ENCODE measurements around the gene TMEM240. TPM values are rescaled to one million over a fixed set of nuclear protein-coding genes. Genes with fewer than 3 reads are reported as not detected.
"Not testable (repeated sequence)": the region's sequence is repeated elsewhere in the genome, so short reads cannot be mapped to it uniquely, and the experiment has no call there.

The TMEM240 gene
- total and polyA plus RNA-seq, 10 donors = 0.39 to 5.3 (median 2.6) TPM; not detected in 1

- Histone ChIP-seq H3K27ac (no peak overlapping the region), H3K4me1 (no peaks in the 10 kb centered on the region), H3K27me3 (replicated peaks in 1 of 7) (no peaks in the 10 kb centered on the region), H3K36me3 (peaks cover 0 to 100% (median 80%) of the 10 kb centered on the region in 6 donors), H3K9me3 (peaks cover 0 to 17% (median 13%) of the 10 kb centered on the region in 8 donors), H3K4me3 (no peak overlapping the region)
- DNase-seq = no peak
- 95 to 99% (median 95%) methylated on average over 6 to 18 of the region's 18 CpGs for WGBS, 5 donors
- intact Hi-C loops (cut with DNase I; ENCODE audit: low total_unique reads) = no loop called here
- TF ChIP-seq POLR2A (IDR thresholded peaks at IDR 0.05) (no peak), POLR2AphosphoS5 (IDR thresholded peaks at IDR 0.05) (no peak)
- TF ChIP-seq, protein P1, sequence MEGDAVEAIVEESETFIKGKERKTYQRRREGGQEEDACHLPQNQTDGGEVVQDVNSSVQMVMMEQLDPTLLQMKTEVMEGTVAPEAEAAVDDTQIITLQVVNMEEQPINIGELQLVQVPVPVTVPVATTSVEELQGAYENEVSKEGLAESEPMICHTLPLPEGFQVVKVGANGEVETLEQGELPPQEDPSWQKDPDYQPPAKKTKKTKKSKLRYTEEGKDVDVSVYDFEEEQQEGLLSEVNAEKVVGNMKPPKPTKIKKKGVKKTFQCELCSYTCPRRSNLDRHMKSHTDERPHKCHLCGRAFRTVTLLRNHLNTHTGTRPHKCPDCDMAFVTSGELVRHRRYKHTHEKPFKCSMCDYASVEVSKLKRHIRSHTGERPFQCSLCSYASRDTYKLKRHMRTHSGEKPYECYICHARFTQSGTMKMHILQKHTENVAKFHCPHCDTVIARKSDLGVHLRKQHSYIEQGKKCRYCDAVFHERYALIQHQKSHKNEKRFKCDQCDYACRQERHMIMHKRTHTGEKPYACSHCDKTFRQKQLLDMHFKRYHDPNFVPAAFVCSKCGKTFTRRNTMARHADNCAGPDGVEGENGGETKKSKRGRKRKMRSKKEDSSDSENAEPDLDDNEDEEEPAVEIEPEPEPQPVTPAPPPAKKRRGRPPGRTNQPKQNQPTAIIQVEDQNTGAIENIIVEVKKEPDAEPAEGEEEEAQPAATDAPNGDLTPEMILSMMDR (IDR thresholded peaks at IDR 0.05 in 8 of 11, conservative IDR thresholded peaks at IDR 0.05 in 3 of 11) = no peak
These were observed 52.7 kb downstream of the TMEM240 start for GRCh38 chr1:1487701-1488100.

- intact Hi-C loops (cut with DNase I; ENCODE audit: low total_unique reads); H3K4me3 ChIP-seq; H3K27ac ChIP-seq; H3K4me1 ChIP-seq; DNase-seq; H3K27me3 ChIP-seq (replicated peaks in 1 of 7); H3K9me3 ChIP-seq: not testable (repeated sequence)
- WGBS, 5 donors = 84 to 97% (median 96%) methylated on average over 6 to 31 of the region's 31 CpGs
- peaks cover 0 to 95% (median 77%) of the 10 kb centered on the region in 6 donors for H3K36me3 ChIP-seq
These were observed 54.6 kb downstream of the TMEM240 start for GRCh38 chr1:1485755-1486317.

- H3K9me3 ChIP-seq; H3K27me3 ChIP-seq (replicated peaks in 1 of 7); DNase-seq; H3K4me3 ChIP-seq; intact Hi-C loops (cut with DNase I; ENCODE audit: low total_unique reads); H3K4me1 ChIP-seq; H3K27ac ChIP-seq: not testable (repeated sequence)
- WGBS, 5 donors = 89 to 98% (median 96%) methylated on average over 12 to 43 of the region's 46 CpGs
- H3K36me3 ChIP-seq = peaks cover 0 to 95% (median 77%) of the 10 kb centered on the region in 6 donors
These were observed 55.3 kb downstream of the TMEM240 start for GRCh38 chr1:1484976-1485750.

Other genes with a start within 250 kb of the TMEM240 start
- gene ACAP3, start 232.7 kb downstream of the TMEM240 start, total RNA-seq = 10 to 100 TPM; 33.0 to 62.3 (median 41.7) TPM
- gene ACAP3, start 232.7 kb downstream of the TMEM240 start, polyA plus RNA-seq = 10 to 100 TPM; 12.6 to 89.7 (median 32.6) TPM
- gene PUSL1, start 232.0 kb downstream of the TMEM240 start, total RNA-seq = 10 to 100 TPM; 11.4 to 22.9 (median 13.9) TPM
- gene PUSL1, start 232.0 kb downstream of the TMEM240 start, polyA plus RNA-seq = 10 to 100 TPM in 2 of 3 donors, 1 to 10 TPM in 1; 9.8 to 17.8 (median 10.5) TPM
- 100 to 1,000 TPM in 4 of 7 donors, 10 to 100 TPM in 3; 89.2 to 114 (median 100) TPM for gene INTS11, start 216.0 kb downstream of the TMEM240 start, total RNA-seq
- 100 to 1,000 TPM; 106 to 203 (median 202) TPM for gene INTS11, start 216.0 kb downstream of the TMEM240 start, polyA plus RNA-seq
- gene CPTP, start 215.8 kb downstream of the TMEM240 start, total RNA-seq = 10 to 100 TPM; 16.9 to 42.1 (median 29.1) TPM
- 10 to 100 TPM in 2 of 3 donors, 1 to 10 TPM in 1; 7.5 to 24.9 (median 10.4) TPM for gene CPTP, start 215.8 kb downstream of the TMEM240 start, polyA plus RNA-seq
- 1 to 10 TPM in 6 of 7 donors, under 1 TPM in 1; 0.77 to 5.9 (median 3.0) TPM for gene TAS1R3, start 209.3 kb downstream of the TMEM240 start, total RNA-seq
- gene TAS1R3, start 209.3 kb downstream of the TMEM240 start, polyA plus RNA-seq = 1 to 10 TPM in 1 of 3 donors, under 1 TPM in 2; 0.23 to 1.6 (median 0.37) TPM
- 10 to 100 TPM; 34.4 to 59.1 (median 40.1) TPM for gene DVL1, start 191.2 kb downstream of the TMEM240 start, total RNA-seq
- 10 to 100 TPM; 18.1 to 57.3 (median 27.7) TPM for gene DVL1, start 191.2 kb downstream of the TMEM240 start, polyA plus RNA-seq
- 10 to 100 TPM; 25.9 to 71.7 (median 49.3) TPM for gene MXRA8, start 182.1 kb downstream of the TMEM240 start, total RNA-seq
- 10 to 100 TPM; 37.9 to 57.5 (median 44.8) TPM for gene MXRA8, start 182.1 kb downstream of the TMEM240 start, polyA plus RNA-seq
- 10 to 100 TPM; 61.3 to 85.1 (median 71.7) TPM for gene AURKAIP1, start 165.4 kb downstream of the TMEM240 start, total RNA-seq
- 100 to 1,000 TPM; 149 to 174 (median 151) TPM for gene AURKAIP1, start 165.4 kb downstream of the TMEM240 start, polyA plus RNA-seq
- gene CCNL2, start 141.3 kb downstream of the TMEM240 start, total RNA-seq = 100 to 1,000 TPM; 167 to 299 (median 208) TPM
- 100 to 1,000 TPM; 111 to 230 (median 199) TPM for gene CCNL2, start 141.3 kb downstream of the TMEM240 start, polyA plus RNA-seq
- 100 to 1,000 TPM in 3 of 7 donors, 10 to 100 TPM in 4; 67.4 to 144 (median 91.3) TPM for gene MRPL20, start 133.3 kb downstream of the TMEM240 start, total RNA-seq
- gene MRPL20, start 133.3 kb downstream of the TMEM240 start, polyA plus RNA-seq = 100 to 1,000 TPM; 101 to 168 (median 122) TPM
- gene ANKRD65, start 119.3 kb downstream of the TMEM240 start, total RNA-seq = 1 to 10 TPM in 5 of 7 donors, under 1 TPM in 2; 0.43 to 2.7 (median 1.2) TPM
- gene ANKRD65, start 119.3 kb downstream of the TMEM240 start, polyA plus RNA-seq = 1 to 10 TPM; 2.3 to 4.3 (median 3.0) TPM
- 10 to 100 TPM in 6 of 7 donors, 1 to 10 TPM in 1; 3.9 to 18.0 (median 13.1) TPM for gene VWA1, start 104.9 kb downstream of the TMEM240 start, total RNA-seq
- 10 to 100 TPM in 2 of 3 donors, 1 to 10 TPM in 1; 4.1 to 12.7 (median 11.0) TPM for gene VWA1, start 104.9 kb downstream of the TMEM240 start, polyA plus RNA-seq
- gene ATAD3C, start 90.9 kb downstream of the TMEM240 start, total RNA-seq = 1 to 10 TPM in 2 of 7 donors, under 1 TPM in 3, not detected in 2; 0.25 to 3.9 (median 0.57) TPM
- gene ATAD3C, start 90.9 kb downstream of the TMEM240 start, polyA plus RNA-seq = under 1 TPM; 0.55 to 0.85 (median 0.83) TPM
- gene ATAD3B, start 68.9 kb downstream of the TMEM240 start, total RNA-seq = 10 to 100 TPM; 11.5 to 39.8 (median 23.7) TPM
- 10 to 100 TPM; 21.7 to 62.3 (median 45.8) TPM for gene ATAD3B, start 68.9 kb downstream of the TMEM240 start, polyA plus RNA-seq
- 10 to 100 TPM; 11.3 to 25.7 (median 17.8) TPM for gene ATAD3A, start 28.5 kb downstream of the TMEM240 start, total RNA-seq
- gene ATAD3A, start 28.5 kb downstream of the TMEM240 start, polyA plus RNA-seq = 10 to 100 TPM; 13.4 to 29.0 (median 14.3) TPM
- gene SSU72, start 34.2 kb upstream of the TMEM240 start, total RNA-seq = 100 to 1,000 TPM in 5 of 7 donors, 10 to 100 TPM in 2; 86.7 to 168 (median 111) TPM
- 100 to 1,000 TPM in 1 of 3 donors, 10 to 100 TPM in 2; 89.2 to 121 (median 90.4) TPM for gene SSU72, start 34.2 kb upstream of the TMEM240 start, polyA plus RNA-seq
- gene FNDC10, start 59.5 kb upstream of the TMEM240 start, total RNA-seq = 1 to 10 TPM; 2.2 to 8.8 (median 5.6) TPM
- 1 to 10 TPM; 2.2 to 4.4 (median 3.4) TPM for gene FNDC10, start 59.5 kb upstream of the TMEM240 start, polyA plus RNA-seq
- gene MIB2, start 74.9 kb upstream of the TMEM240 start, total RNA-seq = 10 to 100 TPM; 46.2 to 76.5 (median 72.0) TPM
- gene MIB2, start 74.9 kb upstream of the TMEM240 start, polyA plus RNA-seq = 100 to 1,000 TPM in 1 of 3 donors, 10 to 100 TPM in 2; 49.6 to 165 (median 74.1) TPM
- 1 to 10 TPM; 1.4 to 7.3 (median 5.8) TPM for gene MMP23B, start 91.5 kb upstream of the TMEM240 start, total RNA-seq
- gene MMP23B, start 91.5 kb upstream of the TMEM240 start, polyA plus RNA-seq = 1 to 10 TPM; 4.2 to 9.3 (median 6.3) TPM
- 10 to 100 TPM; 19.4 to 34.1 (median 27.9) TPM for gene CDK11B, start 118.4 kb upstream of the TMEM240 start, total RNA-seq
- 10 to 100 TPM; 20.0 to 38.2 (median 31.2) TPM for gene CDK11B, start 118.4 kb upstream of the TMEM240 start, polyA plus RNA-seq
- 100 to 1,000 TPM in 1 of 7 donors, 10 to 100 TPM in 6; 48.3 to 105 (median 63.1) TPM for gene SLC35E2B, start 152.2 kb upstream of the TMEM240 start, total RNA-seq
- gene SLC35E2B, start 152.2 kb upstream of the TMEM240 start, polyA plus RNA-seq = 10 to 100 TPM; 18.3 to 26.7 (median 21.9) TPM
- 100 to 1,000 TPM in 1 of 7 donors, 10 to 100 TPM in 6; 54.2 to 101 (median 77.1) TPM for gene CDK11A, start 183.7 kb upstream of the TMEM240 start, total RNA-seq
- 100 to 1,000 TPM in 1 of 3 donors, 10 to 100 TPM in 2; 29.3 to 123 (median 70.1) TPM for gene CDK11A, start 183.7 kb upstream of the TMEM240 start, polyA plus RNA-seq
- 100 to 1,000 TPM; 155 to 271 (median 207) TPM for gene NADK, start 237.8 kb upstream of the TMEM240 start, total RNA-seq
- gene NADK, start 237.8 kb upstream of the TMEM240 start, polyA plus RNA-seq = 100 to 1,000 TPM in 1 of 3 donors, 10 to 100 TPM in 2; 62.6 to 155 (median 83.8) TPM

Measured in spleen (tissue), 11 donors.